Stimulated activated memory B cell treated with anti-CD40 and anti-IgM and Interleukin-4, amounts not matched to agents 10 μg/mL and 1 μg/mL and 100 μg/mL, for 72 hours (primary cell): ENCODE measurements around the gene TEX50.
"Not testable (repeated sequence)": the region's sequence is repeated elsewhere in the genome, so short reads cannot be mapped to it uniquely, and the experiment has no call there.

ENCODE experiments used
- ATAC-seq: fragments of 150-1000 bp; cut with Tn5 transposase; 2 replicates; pipeline ENCODE4 v1.10.0; 2021
- H3K27ac Mint-ChIP-seq: one replicate; pipeline ENCODE4 v1.8.0; 2022; ENCODE audit warnings: mild to moderate bottlenecking, mixed read lengths
- H3K27me3 Mint-ChIP-seq: one replicate; pipeline ENCODE4 v1.8.0; 2022; ENCODE audit warnings: mixed read lengths
- H3K36me3 Mint-ChIP-seq: one replicate; pipeline ENCODE4 v1.8.0; 2022; ENCODE audit warnings: mixed read lengths
- H3K4me1 Mint-ChIP-seq: one replicate; pipeline ENCODE4 v1.8.0; 2022; ENCODE audit warnings: mixed read lengths
- H3K4me3 Mint-ChIP-seq: one replicate; pipeline ENCODE4 v1.8.0; 2022; ENCODE audit warnings: mild to moderate bottlenecking, moderate library complexity, mixed read lengths
- H3K9me3 Mint-ChIP-seq: one replicate; pipeline ENCODE4 v1.8.0; 2022; ENCODE audit warnings: mixed read lengths

The TEX50 gene, protein sequence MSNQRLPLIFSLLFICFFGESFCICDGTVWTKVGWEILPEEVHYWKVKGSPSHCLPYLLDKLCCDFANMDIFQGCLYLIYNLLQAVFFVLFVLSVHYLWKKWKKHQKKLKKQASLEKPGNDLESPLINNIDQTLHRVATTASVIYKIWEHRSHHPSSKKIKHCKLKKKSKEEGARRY

DNA sequence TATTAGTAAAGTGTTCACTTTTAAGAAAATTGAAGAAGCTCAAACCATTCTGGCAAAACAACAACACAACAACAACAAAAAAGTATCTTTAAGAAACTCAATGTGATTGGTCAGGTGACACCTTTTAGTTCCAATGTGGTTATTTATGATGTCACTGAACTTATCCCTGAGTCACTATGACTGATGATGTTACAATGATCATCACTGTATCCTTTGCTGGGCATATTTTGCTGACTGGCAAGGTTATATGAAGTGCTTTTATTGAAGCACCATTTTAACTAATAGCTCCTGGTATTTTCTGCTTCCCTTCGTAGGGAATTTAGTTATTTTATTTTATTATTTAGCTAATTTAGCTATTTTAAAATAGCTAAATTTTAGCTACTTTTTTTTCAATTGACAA lies at the start of gene TEX50:
Gene TEX50 (plus strand): TSS at position 223 of the 400 bp plus-strand sequence. CDS start 184 bp downstream, outside the sequence.
- Mint-ChIP-seq H3K27ac (no peak within 1 kb of the TSS), H3K36me3 (no peaks in the 10 kb centered on the region), H3K4me1 (no peaks in the 10 kb centered on the region), H3K9me3 (peaks cover 8% of the 10 kb centered on the region), H3K4me3 (no peak within 1 kb of the TSS), H3K27me3 (peaks cover 19% of the 10 kb centered on the region)
- ATAC-seq, result no peak

DNA sequence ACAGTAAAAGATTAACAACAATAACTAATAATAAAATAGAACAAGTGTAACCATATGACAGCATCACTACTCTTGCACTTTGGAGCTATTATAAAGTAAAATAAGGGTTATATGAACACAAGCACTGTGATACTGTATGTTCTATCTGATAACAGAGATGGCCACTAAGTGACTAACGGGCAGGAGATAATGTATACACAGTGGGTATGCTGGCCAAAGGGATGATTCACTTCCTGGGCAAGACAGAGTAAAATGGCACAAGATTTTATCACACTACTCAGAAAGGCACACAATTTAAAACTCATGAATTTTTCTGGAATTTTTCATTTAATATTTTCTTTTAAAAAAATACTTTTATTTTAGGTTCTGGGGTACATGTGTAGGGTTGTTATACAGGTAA lies 44.6 kb upstream of the TEX50 start:
- H3K9me3 Mint-ChIP-seq, result no peaks in the 10 kb centered on the region
- no peaks in the 10 kb centered on the region for H3K4me1 Mint-ChIP-seq
- ATAC-seq, result no peak
- H3K4me3 Mint-ChIP-seq, result no peak overlapping the region
- H3K27me3 Mint-ChIP-seq, result peaks cover 26% of the 10 kb centered on the region
- no peaks in the 10 kb centered on the region for H3K36me3 Mint-ChIP-seq
- H3K27ac Mint-ChIP-seq, result no peak overlapping the region

DNA sequence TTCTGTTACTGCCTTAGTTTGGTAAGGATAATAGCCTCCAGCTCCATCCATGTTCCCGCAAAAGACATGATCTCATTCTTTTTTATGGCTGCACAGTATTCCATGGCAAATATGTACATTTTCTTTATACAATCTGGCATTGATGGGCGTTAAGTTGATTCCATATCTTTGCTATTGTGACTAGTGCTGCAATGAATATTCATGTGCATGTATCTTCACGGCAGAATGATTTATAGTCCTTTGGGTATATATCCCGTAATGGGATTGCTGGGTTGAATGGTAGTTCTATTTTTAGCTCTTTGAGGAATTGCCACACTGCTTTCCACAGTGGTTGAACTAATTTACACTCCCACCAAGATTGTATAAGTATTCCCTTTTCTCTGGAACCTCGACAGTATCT lies 44.0 kb upstream of the TEX50 start:
- not testable (repeated sequence) for H3K36me3 Mint-ChIP-seq, ATAC-seq, H3K27ac Mint-ChIP-seq, H3K4me1 Mint-ChIP-seq, H3K9me3 Mint-ChIP-seq, H3K4me3 Mint-ChIP-seq
- peaks cover 26% of the 10 kb centered on the region for H3K27me3 Mint-ChIP-seq

DNA sequence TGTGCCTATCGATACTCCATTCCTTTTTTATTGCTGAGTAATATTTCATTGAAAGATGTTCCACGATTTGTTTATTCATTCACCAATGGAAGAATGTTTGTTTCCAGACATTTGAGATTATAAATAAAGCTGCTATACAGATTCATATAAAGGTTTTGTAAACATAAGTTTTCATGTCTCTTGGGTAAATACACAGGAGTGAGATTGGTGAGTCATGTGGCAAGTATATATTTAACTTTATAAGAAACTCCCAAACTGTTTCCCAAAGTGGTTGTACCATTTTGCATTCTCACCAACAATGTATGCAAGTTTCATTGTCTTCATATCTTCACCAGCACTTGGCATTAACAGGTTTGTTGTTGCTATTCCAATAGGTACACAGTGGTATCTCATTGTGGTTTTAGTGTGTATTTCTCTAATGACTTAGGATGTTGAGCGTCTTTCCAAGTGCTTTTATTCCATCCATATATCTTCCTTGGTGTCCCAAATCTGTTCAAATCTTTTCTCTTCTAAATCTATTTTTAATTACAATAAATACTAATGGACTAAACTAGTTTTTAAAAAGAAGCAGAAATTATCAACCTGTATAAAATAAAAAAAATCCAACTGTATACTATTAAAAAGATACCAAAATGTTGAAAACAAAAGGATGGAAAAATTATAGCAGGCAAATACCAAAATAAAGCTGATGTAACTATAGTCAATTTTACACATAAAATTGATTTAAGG lies 38.9 kb upstream of the TEX50 start:
- peaks cover 2% of the 10 kb centered on the region for H3K9me3 Mint-ChIP-seq
- H3K4me1 Mint-ChIP-seq, result no peaks in the 10 kb centered on the region
- peaks cover 26% of the 10 kb centered on the region for H3K27me3 Mint-ChIP-seq
- no peak for ATAC-seq
- H3K36me3 Mint-ChIP-seq, result no peaks in the 10 kb centered on the region
- no peak overlapping the region for H3K27ac Mint-ChIP-seq
- no peak overlapping the region for H3K4me3 Mint-ChIP-seq

DNA sequence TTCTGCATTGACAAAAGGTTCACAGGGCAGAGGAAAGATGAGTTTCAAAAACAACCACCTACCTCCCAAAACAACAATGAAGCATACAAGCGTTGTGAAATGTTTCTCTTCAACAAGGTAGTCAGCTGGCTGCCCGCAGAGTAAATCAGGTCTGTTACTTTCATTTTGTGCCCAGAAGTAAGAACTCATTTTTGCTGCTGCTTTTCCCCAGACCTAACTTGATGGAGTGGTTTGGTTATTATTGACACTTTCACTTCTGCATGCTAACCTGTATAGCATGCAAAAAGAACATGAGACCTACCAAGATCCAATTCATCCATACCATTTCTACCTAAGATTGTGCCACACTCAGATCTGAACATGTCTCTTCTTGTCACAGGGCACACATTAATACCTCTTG lies 33.5 kb upstream of the TEX50 start:
- Mint-ChIP-seq H3K27me3 (no peaks in the 10 kb centered on the region), H3K36me3 (no peaks in the 10 kb centered on the region), H3K9me3 (no peaks in the 10 kb centered on the region), H3K4me3 (no peak overlapping the region), H3K4me1 (no peaks in the 10 kb centered on the region), H3K27ac (no peak overlapping the region)
- ATAC-seq, result peak; percentile 63

DNA sequence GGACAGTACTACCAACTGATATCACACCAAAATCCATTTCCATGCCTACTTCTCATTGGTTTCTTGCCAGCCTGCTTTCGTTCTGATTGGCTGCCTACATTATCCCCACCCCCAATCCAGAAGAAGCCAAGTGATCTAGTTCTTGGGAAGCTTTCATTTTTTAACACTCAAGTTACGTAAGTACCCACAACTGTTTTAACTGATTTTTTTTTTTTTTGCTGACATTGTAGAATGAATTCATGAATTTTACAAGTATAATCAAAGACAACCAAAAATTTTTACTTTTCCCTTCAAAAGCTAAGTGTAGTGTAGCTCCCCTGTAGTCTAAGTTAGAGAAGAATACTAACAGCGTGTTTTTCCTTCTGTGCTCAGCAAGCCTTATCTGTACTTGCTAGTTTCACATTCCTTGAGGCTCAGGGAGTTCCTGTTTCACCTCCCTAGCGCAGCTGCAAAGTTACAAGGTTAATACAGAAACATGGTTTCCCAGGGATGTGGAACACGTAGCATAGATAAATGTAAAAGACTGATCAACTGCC lies 32.0 kb upstream of the TEX50 start, which contains the start of gene SLC9C2:
Gene SLC9C2 (minus strand): TSS at position 17 of the 536 bp plus-strand sequence. CDS start 1,296 bp downstream, outside the sequence.
- Mint-ChIP-seq H3K27ac (no peak within 1 kb of the TSS), H3K9me3 (no peaks in the 10 kb centered on the region), H3K4me1 (no peaks in the 10 kb centered on the region), H3K27me3 (peaks cover 13% of the 10 kb centered on the region), H3K36me3 (no peaks in the 10 kb centered on the region), H3K4me3 (no peak within 1 kb of the TSS)
- ATAC-seq, result no peak

DNA sequence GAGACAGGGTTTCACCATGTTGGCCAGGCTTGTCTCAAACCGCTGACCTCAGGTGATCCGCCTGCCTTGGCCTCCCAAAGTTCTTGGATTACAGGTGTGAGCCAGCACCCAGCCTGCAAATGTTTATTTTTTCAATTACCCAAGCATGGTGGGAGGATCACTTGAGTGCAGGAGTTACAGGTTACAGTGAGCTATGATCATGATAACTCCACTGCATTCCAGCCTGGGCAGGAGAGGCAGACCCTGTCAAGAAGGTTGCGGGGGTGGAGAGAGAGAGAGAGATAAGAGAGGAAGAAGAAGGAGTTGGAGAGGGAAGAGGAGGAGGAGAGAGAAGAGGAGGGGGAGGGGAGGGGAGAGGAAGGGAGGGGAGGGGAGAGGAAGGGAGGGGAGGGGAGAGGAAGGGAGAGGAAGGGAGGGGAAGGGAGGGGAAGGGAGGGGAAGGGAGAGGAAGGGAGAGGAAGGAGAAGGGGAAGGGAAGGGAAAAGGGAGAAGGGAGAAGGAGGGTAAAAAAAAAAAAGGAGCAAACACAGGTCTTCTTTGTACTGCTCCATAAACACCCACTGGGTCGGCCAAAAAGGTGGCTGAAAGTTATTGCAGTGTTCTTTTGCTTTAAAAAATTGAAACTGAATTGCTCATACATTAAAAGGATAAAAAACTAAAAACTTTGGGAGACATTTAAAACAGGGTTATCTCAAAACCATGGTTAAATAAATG lies 26.5 kb upstream of the TEX50 start:
- Mint-ChIP-seq H3K27me3 (peaks cover 21% of the 10 kb centered on the region), H3K4me1 (no peaks in the 10 kb centered on the region), H3K27ac (no peak overlapping the region), H3K36me3 (no peaks in the 10 kb centered on the region), H3K9me3 (no peaks in the 10 kb centered on the region), H3K4me3 (no peak overlapping the region)
- no peak for ATAC-seq

DNA sequence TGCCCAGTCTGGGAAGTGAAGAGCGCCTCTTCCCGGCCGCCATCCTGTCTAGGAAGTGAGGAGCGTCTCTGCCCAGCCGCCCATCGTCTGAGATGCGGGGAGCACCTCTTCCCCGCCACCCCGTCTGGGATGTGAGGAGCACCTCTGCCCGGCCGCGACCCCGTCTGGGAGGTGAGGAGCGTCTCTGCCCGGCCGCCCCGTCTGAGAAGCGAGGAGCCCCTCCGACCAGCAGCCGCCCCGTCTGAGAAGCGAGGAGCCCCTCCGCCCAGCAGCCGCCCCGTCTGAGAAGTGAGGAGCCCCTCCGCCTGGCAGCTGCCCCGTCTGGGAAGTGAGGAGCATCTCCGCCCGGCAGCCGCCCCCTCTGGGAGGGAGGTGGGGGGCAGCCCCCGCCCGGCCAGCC lies 22.1 kb upstream of the TEX50 start:
- not testable (repeated sequence) for H3K4me1 Mint-ChIP-seq, H3K4me3 Mint-ChIP-seq, ATAC-seq, H3K36me3 Mint-ChIP-seq, H3K27ac Mint-ChIP-seq, H3K9me3 Mint-ChIP-seq
- H3K27me3 Mint-ChIP-seq, result peaks cover 30% of the 10 kb centered on the region

DNA sequence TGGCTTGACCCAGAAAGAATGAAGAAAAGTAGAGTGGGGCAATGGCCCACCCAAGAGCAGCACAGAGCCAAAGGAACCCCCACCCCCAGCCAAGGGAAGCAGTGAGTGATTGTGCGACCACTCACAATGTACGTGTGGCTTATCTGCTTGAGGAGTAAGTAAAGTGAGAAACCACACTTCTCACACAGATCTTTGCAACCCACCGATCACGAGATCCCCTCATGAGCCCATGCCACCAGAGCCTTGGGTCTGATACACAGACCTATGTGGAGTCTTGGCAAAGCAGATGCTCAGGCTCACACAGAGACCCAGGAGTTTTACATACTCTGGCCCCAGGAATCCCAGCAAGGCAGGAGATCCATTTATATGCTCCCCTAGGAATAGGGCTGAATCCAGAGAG lies 18.3 kb upstream of the TEX50 start:
- no peak for ATAC-seq
- Mint-ChIP-seq H3K27ac (no peak overlapping the region), H3K4me3 (no peak overlapping the region), H3K4me1 (no peaks in the 10 kb centered on the region), H3K36me3 (peaks cover 29% of the 10 kb centered on the region), H3K27me3 (peaks cover 55% of the 10 kb centered on the region), H3K9me3 (peaks cover 29% of the 10 kb centered on the region)

DNA sequence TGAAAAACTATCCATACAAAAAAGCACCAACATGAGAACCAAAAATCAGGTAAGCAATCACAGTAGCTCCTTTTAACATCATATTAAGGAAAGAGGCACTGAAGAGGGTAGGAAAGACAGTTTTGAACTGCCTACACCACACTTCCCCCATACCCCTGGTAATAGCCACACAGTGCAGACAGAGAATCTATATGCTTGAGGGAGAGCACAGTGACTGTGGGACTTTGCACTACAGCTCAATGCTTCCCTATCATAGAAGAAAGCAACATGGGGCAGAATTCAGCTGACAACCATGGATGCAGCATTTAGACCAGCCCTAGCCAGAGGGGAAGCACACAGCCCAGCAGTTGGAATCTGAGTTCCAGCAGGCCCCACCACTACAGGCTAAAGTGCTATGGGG lies 7.9 kb upstream of the TEX50 start:
- ATAC-seq, result no peak
- H3K27ac Mint-ChIP-seq, result no peak overlapping the region
- no peak overlapping the region for H3K4me3 Mint-ChIP-seq

DNA sequence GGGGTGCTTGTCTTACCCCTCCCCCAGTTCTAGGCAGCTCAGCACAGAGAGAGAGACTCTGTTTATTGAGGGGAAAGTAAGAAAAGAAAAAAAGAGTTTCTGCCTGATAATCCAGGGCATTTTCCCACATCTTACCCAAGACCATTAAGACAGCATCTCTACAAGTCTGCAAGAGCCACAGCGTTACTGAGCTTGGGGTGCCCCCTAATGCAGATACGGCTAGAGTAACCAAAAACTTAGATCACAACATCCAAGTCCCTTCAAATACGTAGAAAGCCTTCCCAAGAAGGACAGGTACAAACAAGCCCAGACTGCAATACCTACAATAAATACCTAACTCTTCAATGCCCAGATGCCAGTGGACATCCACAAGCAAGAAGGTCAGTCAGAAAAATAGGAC lies 6.2 kb upstream of the TEX50 start:
- no peaks in the 10 kb centered on the region for H3K4me1 Mint-ChIP-seq
- ATAC-seq, result no peak
- no peaks in the 10 kb centered on the region for H3K36me3 Mint-ChIP-seq
- H3K4me3 Mint-ChIP-seq, result no peak overlapping the region
- no peak overlapping the region for H3K27ac Mint-ChIP-seq
- H3K9me3 Mint-ChIP-seq, result no peaks in the 10 kb centered on the region
- H3K27me3 Mint-ChIP-seq, result peaks cover 25% of the 10 kb centered on the region

More for the DNA sequence above, 7.9 kb upstream of the TEX50 start:
- H3K9me3 Mint-ChIP-seq, result peaks cover 2% of the 10 kb centered on the region
- H3K36me3 Mint-ChIP-seq, result no peaks in the 10 kb centered on the region
- no peaks in the 10 kb centered on the region for H3K4me1 Mint-ChIP-seq
- H3K27me3 Mint-ChIP-seq, result peaks cover 33% of the 10 kb centered on the region

DNA sequence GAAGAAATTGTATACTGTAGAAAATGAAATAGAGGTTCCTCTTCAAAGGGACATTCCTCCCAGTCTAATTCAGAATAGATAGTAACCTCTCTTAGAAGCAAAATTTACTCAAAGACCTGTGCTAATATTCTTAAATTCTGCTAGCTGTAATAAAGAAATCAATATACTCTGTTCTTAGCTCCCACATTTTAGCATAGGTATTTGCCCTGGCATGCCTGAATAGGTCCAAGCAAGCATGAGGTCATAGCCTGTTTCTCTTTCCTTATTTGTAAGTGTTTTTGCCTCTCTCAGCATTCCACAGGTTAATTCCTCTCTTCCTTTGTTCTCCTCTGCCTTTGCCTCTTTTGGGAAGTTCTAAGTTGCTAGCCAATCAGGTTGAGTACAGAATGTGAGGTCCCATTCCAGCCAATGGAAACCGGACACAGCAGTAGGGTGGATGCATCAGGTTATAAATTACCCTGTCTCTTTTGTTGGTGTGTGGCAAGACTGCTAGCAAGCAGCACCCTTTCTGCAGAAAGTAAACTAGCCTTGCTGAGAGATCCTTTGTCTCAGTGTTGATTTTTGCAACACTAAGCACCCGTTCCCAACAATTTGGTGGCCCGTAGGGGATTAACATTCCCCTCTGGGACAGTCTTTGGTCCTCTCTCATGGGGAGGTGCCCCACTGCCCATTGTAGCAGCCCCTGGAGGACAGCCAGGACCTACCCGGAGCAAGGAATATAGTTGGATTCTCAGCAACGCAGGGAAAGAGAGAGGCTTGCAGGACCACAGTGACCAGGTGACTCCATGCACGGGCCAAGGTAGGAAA lies 2.3 kb downstream of the TEX50 start:
- H3K4me1 Mint-ChIP-seq, H3K4me3 Mint-ChIP-seq, H3K36me3 Mint-ChIP-seq, H3K27me3 Mint-ChIP-seq, H3K9me3 Mint-ChIP-seq, ATAC-seq, H3K27ac Mint-ChIP-seq: not testable (repeated sequence)

DNA sequence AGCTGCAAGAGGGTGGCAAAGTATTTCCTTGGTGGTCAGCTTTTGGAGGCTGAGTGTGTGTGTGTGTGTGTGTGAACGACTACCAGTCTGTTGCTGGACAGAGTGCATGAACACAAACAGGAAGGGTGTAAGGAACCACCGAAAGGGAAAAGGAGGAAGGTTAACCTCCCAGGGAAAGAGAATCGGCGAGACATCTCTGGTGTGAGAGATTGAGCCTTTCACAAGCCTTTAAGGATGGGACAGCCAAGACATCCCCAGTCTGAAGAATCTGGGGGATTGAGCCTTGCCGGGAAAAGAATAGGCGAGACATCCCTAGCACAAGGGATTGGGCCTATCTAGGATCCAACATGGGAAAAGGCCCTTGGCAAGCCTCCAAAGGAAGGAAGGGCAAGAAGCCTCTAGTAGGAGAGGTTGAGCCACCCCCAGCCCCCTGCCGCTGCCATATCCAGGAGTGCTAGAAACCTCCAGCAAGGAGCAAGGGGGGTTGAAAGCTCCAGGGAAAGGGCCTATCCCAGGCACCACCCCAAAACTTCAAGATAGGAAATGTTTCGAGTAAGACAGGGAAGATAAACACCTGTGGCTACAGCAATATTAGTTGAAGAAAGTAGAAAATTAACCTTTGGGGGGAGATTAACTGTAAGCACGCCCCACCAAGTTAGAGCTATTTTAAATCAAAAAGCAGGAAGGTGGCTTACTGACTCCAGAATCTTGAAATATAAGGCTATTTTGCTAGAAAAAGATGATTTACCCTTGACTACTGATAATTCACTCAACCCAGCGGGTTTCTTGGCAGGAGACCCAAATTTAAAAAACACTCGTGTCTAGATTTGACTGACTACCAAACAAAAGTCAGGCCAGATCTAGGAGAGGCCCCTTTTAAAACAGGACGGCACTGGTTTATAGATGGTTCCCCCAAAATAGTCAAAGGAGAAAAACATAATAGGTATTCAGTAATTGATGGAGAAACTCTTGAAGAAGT lies 3.2 kb downstream of the TEX50 start:
- no peaks in the 10 kb centered on the region for H3K36me3 Mint-ChIP-seq
- H3K9me3 Mint-ChIP-seq, result peaks cover 8% of the 10 kb centered on the region
- no peak for ATAC-seq
- no peaks in the 10 kb centered on the region for H3K27me3 Mint-ChIP-seq
- no peaks in the 10 kb centered on the region for H3K4me1 Mint-ChIP-seq
- no peak overlapping the region for H3K4me3 Mint-ChIP-seq
- no peak overlapping the region for H3K27ac Mint-ChIP-seq

DNA sequence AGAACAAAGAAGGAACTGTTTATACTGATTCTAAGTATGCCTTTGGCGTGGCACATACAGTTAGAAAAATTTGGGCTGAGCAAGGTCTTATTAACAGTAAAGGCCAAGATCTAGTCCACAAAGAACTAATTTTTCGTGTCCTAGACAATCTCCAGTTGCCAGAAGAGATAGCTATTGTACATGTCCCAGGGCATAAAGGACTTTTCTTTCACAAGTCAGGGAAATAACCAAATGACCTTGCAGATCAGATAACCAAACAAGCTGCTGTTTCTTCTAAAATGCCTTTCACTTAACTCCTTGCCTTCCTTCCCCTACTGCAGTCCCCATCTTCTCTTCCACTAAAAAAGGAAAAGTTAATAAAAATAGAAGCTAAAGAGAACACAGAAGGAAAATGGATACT lies 4.0 kb downstream of the TEX50 start:
- no peaks in the 10 kb centered on the region for H3K36me3 Mint-ChIP-seq
- no peak overlapping the region for H3K4me3 Mint-ChIP-seq
- peaks cover 8% of the 10 kb centered on the region for H3K9me3 Mint-ChIP-seq
- H3K27ac Mint-ChIP-seq, result no peak overlapping the region
- H3K27me3 Mint-ChIP-seq, result no peaks in the 10 kb centered on the region
- ATAC-seq, result no peak
- no peaks in the 10 kb centered on the region for H3K4me1 Mint-ChIP-seq
